Fibroblast of pulmonary artery (primary cell): ENCODE data around the gene AAGAB.

ENCODE experiments used
- DNase-seq: peaks from one replicate; pipeline ENCODE4 v3.0.0-alpha.2; 2010; ENCODE audit warnings: low read depth
- H3K4me3 ChIP-seq: replicated peaks from 2 replicates; pipeline ENCODE4 v1.5.1; 2011; ENCODE audit warnings: low read depth, mild to moderate bottlenecking, control low read depth, low read length, moderate library complexity
- CTCF ChIP-seq: IDR thresholded peaks from 2 replicates; pipeline ENCODE4 v1.5.1; 2011; ENCODE audit warnings: mild to moderate bottlenecking, control low read depth, low read length, inconsistent platforms; ENCODE audit errors: missing control alignments

AAGAB gene

GRCh38 chr15:67196222-67196621 lies 58.2 kb downstream of the AAGAB start:
- no peak for DNase-seq
- no peak for TF ChIP-seq CTCF

DNA sequence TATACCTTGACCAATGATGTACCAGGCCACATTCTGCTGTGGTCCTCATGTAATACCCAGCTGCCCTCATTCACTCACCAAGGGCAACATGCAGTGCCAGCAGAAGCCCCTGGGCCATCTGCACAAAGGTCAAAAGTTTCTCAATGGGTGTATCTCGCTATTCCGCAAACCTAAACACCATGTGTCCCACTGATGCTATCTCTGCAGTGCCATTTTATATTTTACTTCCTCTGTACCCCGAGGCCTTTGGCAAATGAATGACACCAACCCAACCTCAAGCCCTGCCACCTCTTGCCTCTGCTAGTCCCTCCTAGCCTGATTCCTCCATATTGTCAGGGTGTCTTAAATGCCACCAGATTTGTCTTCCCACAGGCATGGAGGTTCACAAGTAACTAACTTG lies 59.2 kb downstream of the AAGAB start:
- H3K4me3 ChIP-seq = no peak overlapping the region
- no peak for TF ChIP-seq CTCF

More at GRCh38 chr15:67196222-67196621, 58.2 kb downstream of the AAGAB start:
- no peak overlapping the region for H3K4me3 ChIP-seq

GRCh38 chr15:67194171-67195114 lies 60.0 kb downstream of the AAGAB start:
- no peak for TF ChIP-seq CTCF
- no peak overlapping the region for H3K4me3 ChIP-seq
- no peak for DNase-seq

More for the DNA sequence above, 59.2 kb downstream of the AAGAB start:
- DNase-seq = no peak

DNA sequence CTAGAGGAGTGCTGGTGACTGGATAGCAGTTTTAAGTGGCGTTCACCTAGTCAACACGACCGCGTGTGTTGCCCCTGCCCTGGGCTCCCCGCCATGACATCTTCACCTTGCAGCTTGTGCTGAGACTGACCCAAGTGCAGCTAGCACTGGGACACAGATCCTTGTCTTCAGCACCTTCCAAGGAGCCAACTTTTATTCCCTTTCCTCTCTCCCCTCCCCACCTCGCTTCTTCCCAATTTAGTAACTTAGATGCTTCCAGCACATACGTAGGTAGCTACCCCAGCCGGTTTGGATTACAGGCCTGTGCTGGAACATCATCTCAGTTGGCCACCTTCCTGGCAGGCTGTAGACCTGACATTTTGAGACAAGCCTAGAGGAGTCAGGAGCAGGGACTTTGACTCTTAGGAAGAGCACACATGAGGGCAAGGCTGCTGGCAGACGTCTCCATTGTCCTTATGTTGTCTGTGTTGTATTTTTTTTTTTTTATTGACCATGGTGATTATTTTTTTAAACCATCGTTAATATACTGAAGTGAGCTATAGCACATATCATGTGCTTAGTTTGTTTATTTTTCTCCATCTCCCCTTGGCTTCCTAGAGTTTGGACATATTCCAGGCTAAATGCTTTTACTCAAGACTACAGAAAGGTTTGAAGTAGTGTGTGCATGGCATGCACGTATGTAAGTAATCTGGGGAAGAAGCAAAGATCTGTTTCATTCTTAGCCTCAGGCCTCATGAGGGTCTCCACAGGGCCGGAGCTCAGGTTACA lies 61.1 kb downstream of the AAGAB start:
- no peak overlapping the region for H3K4me3 ChIP-seq
- DNase-seq = no peak
- TF ChIP-seq CTCF = no peak

DNA sequence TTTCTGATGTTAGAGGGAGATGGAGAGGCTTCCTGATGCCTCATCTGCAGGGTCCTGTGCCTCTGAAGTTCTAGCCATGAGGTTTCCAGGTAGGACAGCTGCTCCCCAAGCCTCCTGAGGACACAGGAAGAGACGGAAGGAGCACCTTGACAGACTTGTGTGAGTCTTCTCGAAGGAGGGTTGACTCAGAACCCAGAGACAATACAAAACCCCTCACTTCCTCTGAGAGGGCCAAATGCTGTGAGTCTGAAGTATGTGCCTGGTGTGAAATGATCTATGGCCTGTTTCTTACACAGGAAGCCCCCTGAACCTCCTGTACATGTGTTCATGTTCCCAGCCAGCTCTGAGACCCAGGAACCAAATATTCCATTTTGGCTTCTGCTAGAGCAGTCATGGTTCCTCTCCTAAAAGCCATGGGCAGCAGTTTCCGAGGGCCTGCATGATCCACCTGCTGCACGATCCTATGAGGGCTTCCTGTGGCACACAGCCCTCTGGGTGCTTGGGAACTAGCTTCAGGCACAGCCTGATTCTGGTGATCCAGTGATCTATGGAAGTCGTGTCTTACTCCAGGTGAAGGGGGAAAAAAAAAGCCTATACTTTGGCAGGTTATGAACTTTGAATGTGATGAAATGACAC lies 62.2 kb downstream of the AAGAB start:
- TF ChIP-seq CTCF = no peak
- no peak overlapping the region for H3K4me3 ChIP-seq
- no peak for DNase-seq

DNA sequence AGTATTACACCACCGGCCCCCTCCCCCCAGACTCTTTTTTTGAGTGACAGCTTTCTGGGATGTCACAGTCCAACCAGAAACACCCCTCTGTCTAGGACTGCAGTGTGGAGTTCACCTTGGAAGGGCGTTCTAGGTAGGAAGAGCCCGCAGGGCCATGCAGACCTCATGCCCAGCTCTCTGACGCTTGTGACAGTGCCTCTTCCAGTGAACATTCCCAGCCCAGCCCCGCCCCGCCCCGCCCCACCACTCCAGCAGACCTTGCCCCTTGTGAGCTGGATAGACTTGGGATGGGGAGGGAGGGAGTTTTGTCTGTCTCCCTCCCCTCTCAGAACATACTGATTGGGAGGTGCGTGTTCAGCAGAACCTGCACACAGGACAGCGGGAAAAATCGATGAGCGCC lies 63.6 kb downstream of the AAGAB start:
- DNase-seq = no peak
- no peak for TF ChIP-seq CTCF
- no peak overlapping the region for H3K4me3 ChIP-seq
